HCT116 (cell line): ENCODE data around the gene PZP. TPM values are rescaled to one million over a fixed set of nuclear protein-coding genes. Genes with fewer than 3 reads are reported as not detected.

Source experiments
- ATAC-seq: fragments of 200-7000 bp; cut with Tn5 transposase; 2 replicates; pipeline ENCODE4 v1.9.1; 2020; ENCODE audit warnings: mild to moderate bottlenecking, moderate library complexity
- BruUV-seq: library from RNA; stranded (reverse); fragments of 400-500 nt; replicated peaks from 2 replicates; lab custom pipeline; 2021; lab: Mats Ljungman, UMichigan
- CTCF ChIA-PET: fragments of 300-600 bp; sonication (Branson Sonifier 250); formaldehyde crosslinking; loops from one replicate; lab custom pipeline; 2021; ENCODE audit warnings: antibody characterized with exemption; lab: Charles Lee
- POLR2A ChIA-PET: fragments of 300-600, 350-600 bp; sonication (Branson Sonifier 250); formaldehyde crosslinking; loops from one replicate; lab custom pipeline; 2021; ENCODE audit warnings: antibody characterized with exemption; lab: Charles Lee
- RAD21 ChIA-PET, 2 experiments: fragments of 300-600 bp; sonication (Branson Sonifier 250); formaldehyde crosslinking; loops; one replicate each; lab custom pipeline; 2023; ENCODE audit warnings: low total read pairs in 2 of 2; ENCODE audit not compliant: uncharacterized antibody in 2 of 2, unreplicated experiment in 2 of 2, low non-redundant PET in 1 of 2; lab: Charles Lee
- DNase-seq: peaks from one replicate; pipeline ENCODE4 v3.0.0-alpha.2; 2010; ENCODE audit warnings: low read depth, low spot score
- H2AFZ ChIP-seq: fragments of 200-600 bp; shearing (Covaris generic), sonication (generic); 2 replicates; pipeline ENCODE4 v1.6.1; 2017; ENCODE audit warnings: low read depth, mixed run types, mixed read lengths, antibody characterized with exemption, low read length; ENCODE audit not compliant: poor library complexity, severe bottlenecking
- H3K27ac ChIP-seq: 2 replicates; pipeline ENCODE4 v1.5.1; 2012; ENCODE audit warnings: low read depth, low read length
- H3K27me3 ChIP-seq: fragments of 200-600 bp; sonication (generic); 2 replicates; pipeline ENCODE4 v1.6.1; 2016; ENCODE audit warnings: mixed run types, low read length, mixed read lengths; ENCODE audit not compliant: insufficient read depth
- H3K36me3 ChIP-seq, 2 experiments: fragments of 200-500 bp in 1 of 2; fragments of 200-600 bp in 1 of 2; sonication (Bioruptor generic) in 1 of 2; sonication (generic) in 1 of 2; 2 replicates each; pipeline versions ENCODE4 v1.5.1 to v1.6.1; 2014 to 2016; ENCODE audit warnings: low read length in 2 of 2, inconsistent platforms in 1 of 2, mixed read lengths in 1 of 2, mixed run types in 1 of 2; ENCODE audit not compliant: insufficient read depth in 2 of 2, control insufficient read depth in 1 of 2
- H3K4me1 ChIP-seq, 2 experiments: fragments of 200-600 bp in 1 of 2; sonication (generic) in 1 of 2; 2 replicates each; pipeline versions ENCODE4 v1.5.1 to v1.6.1; 2012 to 2017; ENCODE audit warnings: low read length in 2 of 2, inconsistent platforms in 1 of 2, mild to moderate bottlenecking in 1 of 2, mixed read lengths in 1 of 2, mixed run types in 1 of 2, moderate library complexity in 1 of 2; ENCODE audit not compliant: insufficient read depth in 2 of 2, control insufficient read depth in 1 of 2
- H3K4me2 ChIP-seq: fragments of 200-600 bp; sonication (generic); 2 replicates; pipeline ENCODE4 v1.6.1; 2017; ENCODE audit warnings: mixed run types, low read length, mixed read lengths
- H3K4me3 ChIP-seq, 2 experiments: fragments of 200-600 bp in 1 of 2; sonication (generic) in 1 of 2; replicated peaks in 1 of 2; 2 replicates each; pipeline ENCODE4 v1.5.1; 2011 to 2016; ENCODE audit warnings: low read length in 2 of 2, control low read depth in 1 of 2, low read depth in 1 of 2, mild to moderate bottlenecking in 1 of 2, mixed read lengths in 1 of 2, mixed run types in 1 of 2
- H3K79me2 ChIP-seq: fragments of 200-600 bp; sonication (generic); 2 replicates; pipeline ENCODE4 v1.6.1; 2017; ENCODE audit warnings: mild to moderate bottlenecking, mixed run types, low read length, moderate library complexity, mixed read lengths; ENCODE audit not compliant: insufficient read depth
- H3K9ac ChIP-seq: fragments of 200-600 bp; sonication (generic); 2 replicates; pipeline ENCODE4 v1.6.1; 2016; ENCODE audit warnings: low read length, mixed read lengths
- H3K9me2 ChIP-seq: fragments of 200-600 bp; sonication (generic), shearing (Covaris generic); 2 replicates; pipeline ENCODE4 v1.6.1; 2017; ENCODE audit warnings: mixed run types, mild to moderate bottlenecking, moderate library complexity; ENCODE audit not compliant: insufficient read depth
- H3K9me3 ChIP-seq, 2 experiments: fragments of 200-500 bp in 1 of 2; fragments of 200-600 bp in 1 of 2; sonication (Bioruptor generic) in 1 of 2; sonication (generic) in 1 of 2; 2 replicates each; pipeline ENCODE4 v1.6.1; 2014 to 2017; ENCODE audit warnings: low read length in 2 of 2, mixed read lengths in 2 of 2, inconsistent platforms in 1 of 2, low read depth in 1 of 2, mild to moderate bottlenecking in 1 of 2, mixed run types in 1 of 2, moderate library complexity in 1 of 2; ENCODE audit not compliant: control insufficient read depth in 1 of 2, insufficient read depth in 1 of 2
- H4K20me1 ChIP-seq: fragments of 200-600 bp; sonication (generic), shearing (Covaris generic); 2 replicates; pipeline ENCODE4 v1.6.1; 2017; ENCODE audit warnings: mixed run types, mild to moderate bottlenecking, moderate library complexity; ENCODE audit not compliant: insufficient read depth
- ATF3 ChIP-seq: IDR thresholded peaks from 2 replicates; pipeline ENCODE4 v1.6.1; 2012
- CBX3 ChIP-seq: IDR thresholded peaks from 2 replicates; pipeline ENCODE4 v1.6.1; 2012; ENCODE audit warnings: low read depth
- CEBPB ChIP-seq: IDR thresholded peaks from 2 replicates; pipeline ENCODE4 v1.6.1; 2012; ENCODE audit warnings: low read depth
- CTCF ChIP-seq, 3 experiments: fragments of 200-600 bp in 1 of 3; sonication (generic) in 1 of 3; IDR thresholded peaks in 2 of 3; conservative IDR thresholded peaks in 1 of 3; 2 replicates each; pipeline ENCODE4 v1.5.1; 2012 to 2017; ENCODE audit warnings: low read depth in 2 of 3, low read length in 2 of 3, antibody characterized with exemption in 1 of 3, borderline replicate concordance in 1 of 3, control low read depth in 1 of 3, mild to moderate bottlenecking in 1 of 3, mixed read lengths in 1 of 3, mixed run types in 1 of 3, moderate library complexity in 1 of 3; ENCODE audit not compliant: insufficient read depth in 1 of 3
- EGR1 ChIP-seq: IDR thresholded peaks from 2 replicates; pipeline ENCODE4 v1.6.1; 2012; ENCODE audit warnings: low read depth
- ELF1 ChIP-seq: IDR thresholded peaks from 2 replicates; pipeline ENCODE4 v1.6.1; 2012; ENCODE audit warnings: low read depth, borderline replicate concordance
- EZH2phosphoT487 ChIP-seq: fragments of 200-600 bp; IDR thresholded peaks from 2 replicates; pipeline ENCODE4 v1.6.1; 2018; ENCODE audit warnings: antibody characterized with exemption, borderline replicate concordance
- FOSL1 ChIP-seq: IDR thresholded peaks from 2 replicates; pipeline ENCODE4 v1.6.1; 2012; ENCODE audit warnings: low read depth
- MAX ChIP-seq: IDR thresholded peaks from 2 replicates; pipeline ENCODE4 v1.6.1; 2012
- SP1 ChIP-seq: IDR thresholded peaks from 2 replicates; pipeline ENCODE4 v1.6.1; 2012; ENCODE audit warnings: low read depth
- TCF7L2 ChIP-seq: IDR thresholded peaks from 2 replicates; pipeline ENCODE4 v1.7.0; 2011; ENCODE audit warnings: borderline replicate concordance, inconsistent platforms; ENCODE audit not compliant: insufficient read depth, insufficient read length; ENCODE audit errors: extremely low read depth
- ZBTB33 ChIP-seq: IDR thresholded peaks from 2 replicates; pipeline ENCODE4 v1.6.1; 2011; ENCODE audit warnings: mild to moderate bottlenecking, low read length, moderate library complexity; ENCODE audit not compliant: insufficient replicate concordance; ENCODE audit errors: extremely low read depth
- ZNF274 ChIP-seq: fragments of 200-500 bp; sonication (Bioruptor generic); IDR thresholded peaks from 2 replicates; pipeline ENCODE4 v1.6.1; 2014; ENCODE audit warnings: mild to moderate bottlenecking, low read depth, low read length, inconsistent platforms
- intact Hi-C: fragments of 100-400 bp; cut with micrococcal nuclease; formaldehyde crosslinking; loops from 2 replicates; pipeline ENCODE4 v1.10.0; 2022
- total RNA-seq: library from RNA; stranded (reverse); gene quantifications from one replicate; pipeline ENCODE4 v1.2.1, GENCODE V29; 2021; ENCODE audit not compliant: unreplicated experiment

Gene PZP
- total RNA-seq, 1 experiment from 2014 or later = not detected

GRCh38 chr12:9241301-9241700 lies 33.1 kb upstream of the PZP start:
- H3K27me3 ChIP-seq = peaks cover 62% of the 10 kb centered on the region
- no peak overlapping the region for H3K4me2 ChIP-seq
- ATAC-seq = no peak
- DNase-seq = no peak
- H3K9me2 ChIP-seq = no peaks in the 10 kb centered on the region
- no peak overlapping the region for H3K4me3 ChIP-seq
- intact Hi-C loops = no loop called here
- no peaks in the 10 kb centered on the region for H4K20me1 ChIP-seq
- no peak overlapping the region for H3K27ac ChIP-seq
- H3K36me3 ChIP-seq = no peaks in the 10 kb centered on the region
- H3K4me1 ChIP-seq = no peaks in the 10 kb centered on the region
- H3K9me3 ChIP-seq = no peaks in the 10 kb centered on the region
- TF ChIP-seq ZNF274 = no peak
- TF ChIP-seq MAX = no peak
- no peak for TF ChIP-seq ELF1
- no peak for TF ChIP-seq CEBPB
- no peak for TF ChIP-seq EZH2phosphoT487
- no peak for TF ChIP-seq CBX3
- no peak for TF ChIP-seq ATF3
- TF ChIP-seq ZBTB33 = no peak
- no TSS peak for BruUV-seq
- ChIA-PET POLR2A (no interaction called here), RAD21 (no interaction called here), CTCF (no interaction called here)
- H2AFZ ChIP-seq = no peak overlapping the region
- H3K79me2 ChIP-seq = no peaks in the 10 kb centered on the region
- no peak overlapping the region for H3K9ac ChIP-seq

- no peaks in the 10 kb centered on the region for H3K9me3 ChIP-seq
- ATAC-seq (no peak), DNase-seq (no peak)
- H3K79me2 ChIP-seq = no peaks in the 10 kb centered on the region
- BruUV-seq = no TSS peak
- H3K9me2 ChIP-seq = no peaks in the 10 kb centered on the region
- no peak overlapping the region for H3K27ac ChIP-seq
- intact Hi-C loops = no loop called here
- peaks cover 62% of the 10 kb centered on the region for H3K27me3 ChIP-seq
- H3K4me3 ChIP-seq = no peak overlapping the region
- no peak overlapping the region for H3K4me2 ChIP-seq
- H3K36me3 ChIP-seq = no peaks in the 10 kb centered on the region
- ChIA-PET POLR2A (no interaction called here), RAD21 (no interaction called here), CTCF (no interaction called here)
- H2AFZ ChIP-seq = no peak overlapping the region
- H3K4me1 ChIP-seq = no peaks in the 10 kb centered on the region
- H3K9ac ChIP-seq = no peak overlapping the region
- H4K20me1 ChIP-seq = no peaks in the 10 kb centered on the region
- TF ChIP-seq CBX3 = no peak
- TF ChIP-seq TCF7L2 = no peak
- TF ChIP-seq ELF1 = no peak
- TF ChIP-seq CEBPB = no peak
- no peak for TF ChIP-seq EGR1
- no peak for TF ChIP-seq CTCF (IDR thresholded peaks at IDR 0.05 in 2 of 3, conservative IDR thresholded peaks at IDR 0.05 in 1 of 3; ENCODE audit: borderline replicate concordance in 1 of 3, insufficient read depth in 1 of 3, low read depth in 2 of 3, low read length in 2 of 3)
- TF ChIP-seq FOSL1 = no peak
- TF ChIP-seq SP1 = no peak
- no peak for TF ChIP-seq EZH2phosphoT487
Observed at GRCh38 chr12:9240776-9241175, 32.6 kb upstream of the PZP start.
